GM12878 (cell line): Measurements from ENCODE around the gene CCDC91.

Experiments used
- POLR2A ChIP-seq: IDR thresholded peaks from 2 replicates; pipeline ENCODE4 v1.6.1; 2011; ENCODE audit warnings: low read depth, mild to moderate bottlenecking, low read length
- RCOR1 ChIP-seq: conservative IDR thresholded peaks from 2 replicates; pipeline ENCODE4 v1.6.1; 2012; ENCODE audit warnings: low read depth, low read length, improper control_type of control experiment
- TCF12 ChIP-seq: IDR thresholded peaks from 2 replicates; pipeline ENCODE4 v1.6.1; 2011; ENCODE audit warnings: low read depth, mild to moderate bottlenecking, low read length
- TF ChIP-seq, protein P1 (sequence below), 3 experiments: IDR thresholded peaks in 2 of 3; conservative IDR thresholded peaks in 1 of 3; 2 replicates each; pipeline ENCODE4 v1.5.1; 2011; ENCODE audit warnings: low read depth in 3 of 3, low read length in 3 of 3, mild to moderate bottlenecking in 3 of 3, control low read depth in 2 of 3, moderate library complexity in 2 of 3, inconsistent platforms in 1 of 3, mixed read lengths in 1 of 3; ENCODE audit not compliant: control insufficient read depth in 2 of 3, insufficient read depth in 1 of 3; ENCODE audit errors: extremely low read depth in 1 of 3

DNA sequence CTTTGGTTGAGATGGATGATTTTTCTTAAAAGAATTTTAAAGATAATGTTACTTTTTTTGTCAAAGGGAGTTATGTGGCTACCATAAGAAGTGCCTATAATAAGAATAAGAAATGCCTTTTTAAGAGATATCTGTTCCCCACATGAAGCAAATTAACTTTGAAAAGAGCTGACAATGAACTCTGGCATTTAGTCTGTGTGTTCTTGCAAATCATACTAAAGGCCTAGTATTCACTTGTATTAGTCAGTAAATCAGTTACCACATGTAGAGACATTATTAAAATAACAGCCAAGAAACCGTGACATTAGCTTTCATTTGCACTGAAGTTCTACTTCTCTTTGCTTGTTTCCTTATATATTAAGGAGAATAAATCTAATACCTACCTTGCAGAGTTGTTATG is 296.3 kb downstream of the CCDC91 start:
- TF ChIP-seq TCF12 (no peak), POLR2A (no peak), RCOR1 (no peak)
- TF ChIP-seq, protein P1, sequence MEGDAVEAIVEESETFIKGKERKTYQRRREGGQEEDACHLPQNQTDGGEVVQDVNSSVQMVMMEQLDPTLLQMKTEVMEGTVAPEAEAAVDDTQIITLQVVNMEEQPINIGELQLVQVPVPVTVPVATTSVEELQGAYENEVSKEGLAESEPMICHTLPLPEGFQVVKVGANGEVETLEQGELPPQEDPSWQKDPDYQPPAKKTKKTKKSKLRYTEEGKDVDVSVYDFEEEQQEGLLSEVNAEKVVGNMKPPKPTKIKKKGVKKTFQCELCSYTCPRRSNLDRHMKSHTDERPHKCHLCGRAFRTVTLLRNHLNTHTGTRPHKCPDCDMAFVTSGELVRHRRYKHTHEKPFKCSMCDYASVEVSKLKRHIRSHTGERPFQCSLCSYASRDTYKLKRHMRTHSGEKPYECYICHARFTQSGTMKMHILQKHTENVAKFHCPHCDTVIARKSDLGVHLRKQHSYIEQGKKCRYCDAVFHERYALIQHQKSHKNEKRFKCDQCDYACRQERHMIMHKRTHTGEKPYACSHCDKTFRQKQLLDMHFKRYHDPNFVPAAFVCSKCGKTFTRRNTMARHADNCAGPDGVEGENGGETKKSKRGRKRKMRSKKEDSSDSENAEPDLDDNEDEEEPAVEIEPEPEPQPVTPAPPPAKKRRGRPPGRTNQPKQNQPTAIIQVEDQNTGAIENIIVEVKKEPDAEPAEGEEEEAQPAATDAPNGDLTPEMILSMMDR (IDR thresholded peaks at IDR 0.05 in 2 of 3, conservative IDR thresholded peaks at IDR 0.05 in 1 of 3; ENCODE audit: control insufficient read depth in 2 of 3, extremely low read depth in 1 of 3, insufficient read depth in 1 of 3, low read depth in 3 of 3, low read length in 3 of 3) = no peak
